B cell (primary cell): ENCODE results near the gene COG1. TPM values are rescaled to one million over a fixed set of nuclear protein-coding genes. Genes with fewer than 3 reads are reported as not detected.

Experiments used
- ATAC-seq: fragments of 200-7000 bp; cut with Tn5 transposase; one replicate; pipeline ENCODE4 v1.10.0; 2021; ENCODE audit warnings: low read depth, mild to moderate bottlenecking, moderate number of reproducible peaks, moderate library complexity
- CTCF ChIA-PET: fragments of 350-600 bp; sonication (Branson Sonifier 250); formaldehyde crosslinking; loops from one replicate; lab custom pipeline; 2021; ENCODE audit warnings: antibody characterized with exemption, inconsistent platforms; lab: Charles Lee
- POLR2A ChIA-PET: fragments of 350-600 bp; sonication (Branson Sonifier 250); formaldehyde crosslinking; loops from one replicate; lab custom pipeline; 2021; ENCODE audit warnings: antibody characterized with exemption; lab: Charles Lee
- DNase-seq: peaks from one replicate; pipeline ENCODE4 v3.0.0; 2013
- H2AFZ ChIP-seq: 2 replicates; pipeline ENCODE4 v1.6.1; 2012; ENCODE audit warnings: mild to moderate bottlenecking, low read depth, low read length; ENCODE audit not compliant: insufficient read depth, poor library complexity, severe bottlenecking
- H3K27ac ChIP-seq, 2 donors: 1 replicate in 1 of 2; 2 replicates in 1 of 2; pipeline ENCODE4 v1.5.1; 2012 to 2013; ENCODE audit warnings: low read length in 2 of 2, mild to moderate bottlenecking in 2 of 2, moderate library complexity in 1 of 2
- H3K27me3 ChIP-seq, 4 experiments: fragments of 200-600 bp in 1 of 4; sonication (generic) in 1 of 4; replicated peaks in 1 of 4; 1 replicate in 2 of 4; 2 replicates in 2 of 4; pipeline versions ENCODE4 v1.6.1 to v1.7.0; 2013 to 2016; ENCODE audit warnings: low read length in 3 of 4, mild to moderate bottlenecking in 2 of 4, mixed read lengths in 1 of 4, moderate library complexity in 1 of 4; ENCODE audit not compliant: insufficient read depth in 4 of 4, control insufficient read depth in 3 of 4; ENCODE audit errors: control extremely low read depth in 1 of 4
- H3K36me3 ChIP-seq, 2 experiments: replicated peaks in 1 of 2; 1 replicate in 1 of 2; 2 replicates in 1 of 2; pipeline versions ENCODE4 v1.6.1 to v1.7.1; 2013; ENCODE audit warnings: low read length in 1 of 2; ENCODE audit not compliant: insufficient read depth in 2 of 2, control insufficient read depth in 1 of 2; ENCODE audit errors: control extremely low read depth in 1 of 2, extremely low read depth in 1 of 2
- H3K4me1 ChIP-seq, 2 donors: fragments of 200-600 bp in 1 of 2; sonication (generic) in 1 of 2; 1 replicate in 1 of 2; 2 replicates in 1 of 2; pipeline versions ENCODE4 v1.5.1 to v1.6.1; 2013 to 2017; ENCODE audit warnings: low read length in 2 of 2; ENCODE audit not compliant: control insufficient read depth in 2 of 2, insufficient read depth in 2 of 2
- H3K4me2 ChIP-seq: replicated peaks from 2 replicates; pipeline ENCODE3; 2012; ENCODE audit warnings: mild to moderate bottlenecking, low read depth, low read length; ENCODE audit not compliant: poor library complexity, severe bottlenecking
- H3K4me3 ChIP-seq, 5 experiments: fragments of 200-600 bp in 1 of 5; sonication (generic) in 1 of 5; 1 replicate in 3 of 5; 2 replicates in 2 of 5; pipeline versions ENCODE4 v1.5.1 to v1.7.0; 2011 to 2016; ENCODE audit warnings: low read length in 4 of 5, mild to moderate bottlenecking in 4 of 5, low read depth in 2 of 5, control low read depth in 1 of 5, moderate library complexity in 1 of 5; ENCODE audit not compliant: insufficient read depth in 1 of 5; ENCODE audit errors: control extremely low read depth in 1 of 5, extremely low read depth in 1 of 5
- H3K79me2 ChIP-seq: fragments of 200-600 bp; sonication (generic); one replicate; pipeline ENCODE4 v1.6.0; 2016; ENCODE audit warnings: low read length; ENCODE audit not compliant: control insufficient read depth, insufficient read depth
- H3K9ac ChIP-seq: fragments of 200-600 bp; sonication (generic); 2 replicates; pipeline ENCODE4 v1.6.1; 2017; ENCODE audit warnings: mild to moderate bottlenecking, low read length, moderate library complexity
- H3K9me3 ChIP-seq, 3 donors: one replicate each; pipeline versions ENCODE4 v1.6.1 to v1.7.1; 2013; ENCODE audit warnings: low read length in 2 of 3; ENCODE audit not compliant: control insufficient read depth in 2 of 3, insufficient read depth in 1 of 3; ENCODE audit errors: control extremely low read depth in 1 of 3
- H4K20me1 ChIP-seq: 2 replicates; pipeline ENCODE4 v1.6.0; 2012; ENCODE audit warnings: mild to moderate bottlenecking, low read length; ENCODE audit not compliant: insufficient read depth, control insufficient read depth, poor library complexity, severe bottlenecking
- H3K27ac Mint-ChIP-seq: one replicate; pipeline ENCODE4 v1.8.0; 2021; ENCODE audit warnings: mixed read lengths
- H3K27me3 Mint-ChIP-seq: one replicate; pipeline ENCODE4 v1.8.0; 2021; ENCODE audit warnings: mixed read lengths
- H3K4me1 Mint-ChIP-seq: one replicate; pipeline ENCODE4 v1.8.0; 2021; ENCODE audit warnings: mixed read lengths
- H3K4me3 Mint-ChIP-seq: one replicate; pipeline ENCODE4 v1.8.0; 2021; ENCODE audit warnings: mixed read lengths
- H3K9me3 Mint-ChIP-seq: one replicate; pipeline ENCODE4 v1.8.0; 2022; ENCODE audit warnings: mixed read lengths; ENCODE audit not compliant: insufficient read depth
- EZH2 ChIP-seq: IDR thresholded peaks from 2 replicates; pipeline ENCODE4 v1.6.1; 2012; ENCODE audit warnings: borderline replicate concordance, low read depth, mild to moderate bottlenecking, moderate library complexity, low read length; ENCODE audit not compliant: insufficient read depth, poor library complexity, severe bottlenecking
- WGBS: methylation state at CpG from one replicate; pipeline ENCODE4 v1.1.5; 2013; ENCODE audit warnings: missing lambda C conversion rate; ENCODE audit not compliant: insufficient coverage; 5-methylcytosine and 5-hydroxymethylcytosine counted together
- intact Hi-C: fragments of 100-400 bp; cut with micrococcal nuclease; formaldehyde crosslinking; loops from one replicate; pipeline ENCODE4 v1.10.0; 2022
- polyA plus RNA-seq: library from polyadenylated mRNA; depleted of rRNA; stranded (reverse); fragments of >200 nt; gene quantifications from 2 replicates; pipeline ENCODE4 v1.2.3, GENCODE V29; 2012
- total RNA-seq, 2 donors: library from RNA; stranded (reverse); fragments of 120-200 nt in 1 of 2; gene quantifications; 1 replicate in 1 of 2; 2 replicates in 1 of 2; pipeline versions ENCODE4 v1.2.3 to v1.2.4, GENCODE V29; 2013 to 2022
- TF ChIP-seq, protein P1 (sequence below): fragments of 200-600 bp; IDR thresholded peaks from one replicate; pipeline ENCODE4 v1.8.0; 2022; ENCODE audit warnings: antibody characterized with exemption, mild to moderate bottlenecking

COG1 gene
- total and polyA plus RNA-seq, 2 donors (not counting 1 experiment from before 2014, with no cell fraction given), result 39.1 to 72.8 TPM

- peaks cover 0 to 34% (median 9%) of the 10 kb centered on the region in 4 experiments for H3K27me3 ChIP-seq
- peaks cover 39% of the 10 kb centered on the region for H3K27me3 Mint-ChIP-seq
- no CpG with 5 or more reads among the region's 2 CpGs for WGBS
- no peaks in the 10 kb centered on the region for H3K36me3 ChIP-seq
- ChIA-PET POLR2A (no interaction called here), CTCF (interaction anchor here (6.6 kb wide), 1 partner anchor 431 kb away, joined by 136 read pairs; no protein-coding TSS in a partner anchor)
- H3K79me2 ChIP-seq, result no peaks in the 10 kb centered on the region
- ATAC-seq (no peak), DNase-seq (no peak)
- TF ChIP-seq, protein P1, sequence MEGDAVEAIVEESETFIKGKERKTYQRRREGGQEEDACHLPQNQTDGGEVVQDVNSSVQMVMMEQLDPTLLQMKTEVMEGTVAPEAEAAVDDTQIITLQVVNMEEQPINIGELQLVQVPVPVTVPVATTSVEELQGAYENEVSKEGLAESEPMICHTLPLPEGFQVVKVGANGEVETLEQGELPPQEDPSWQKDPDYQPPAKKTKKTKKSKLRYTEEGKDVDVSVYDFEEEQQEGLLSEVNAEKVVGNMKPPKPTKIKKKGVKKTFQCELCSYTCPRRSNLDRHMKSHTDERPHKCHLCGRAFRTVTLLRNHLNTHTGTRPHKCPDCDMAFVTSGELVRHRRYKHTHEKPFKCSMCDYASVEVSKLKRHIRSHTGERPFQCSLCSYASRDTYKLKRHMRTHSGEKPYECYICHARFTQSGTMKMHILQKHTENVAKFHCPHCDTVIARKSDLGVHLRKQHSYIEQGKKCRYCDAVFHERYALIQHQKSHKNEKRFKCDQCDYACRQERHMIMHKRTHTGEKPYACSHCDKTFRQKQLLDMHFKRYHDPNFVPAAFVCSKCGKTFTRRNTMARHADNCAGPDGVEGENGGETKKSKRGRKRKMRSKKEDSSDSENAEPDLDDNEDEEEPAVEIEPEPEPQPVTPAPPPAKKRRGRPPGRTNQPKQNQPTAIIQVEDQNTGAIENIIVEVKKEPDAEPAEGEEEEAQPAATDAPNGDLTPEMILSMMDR, result no peak
- TF ChIP-seq EZH2, result no peak
- no peak overlapping the region for H3K4me3 Mint-ChIP-seq
- H3K4me1 ChIP-seq, result peaks cover 0 to 6% of the 10 kb centered on the region in 2 donors
- no peak overlapping the region for H3K27ac Mint-ChIP-seq
- no peak overlapping the region for H3K27ac ChIP-seq
- H4K20me1 ChIP-seq, result no peaks in the 10 kb centered on the region
- intact Hi-C loops, result loop anchor here (5.0 kb wide), 1 partner anchor 596 kb away; no protein-coding TSS in a partner anchor
- no peaks in the 10 kb centered on the region for H3K9me3 ChIP-seq
- H2AFZ ChIP-seq, result no peak overlapping the region
- H3K9ac ChIP-seq, result no peak overlapping the region
- no peak overlapping the region for H3K4me2 ChIP-seq
- H3K4me1 Mint-ChIP-seq, result peaks cover 2% of the 10 kb centered on the region
- no peak overlapping the region for H3K4me3 ChIP-seq
- no peaks in the 10 kb centered on the region for H3K9me3 Mint-ChIP-seq
Observed at GRCh38 chr17:73158133-73158532, 34.7 kb upstream of the COG1 start.

- H3K79me2 ChIP-seq, result no peaks in the 10 kb centered on the region
- DNase-seq (no peak), ATAC-seq (no peak)
- Mint-ChIP-seq H3K4me1 (peaks cover 15% of the 10 kb centered on the region), H3K27ac (no peak overlapping the region), H3K9me3 (no peaks in the 10 kb centered on the region), H3K4me3 (no peak overlapping the region), H3K27me3 (peaks cover 52% of the 10 kb centered on the region)
- no peak overlapping the region for H2AFZ ChIP-seq
- H3K9ac ChIP-seq, result no peak overlapping the region
- H3K36me3 ChIP-seq, result no peaks in the 10 kb centered on the region
- ChIA-PET POLR2A (no interaction called here), CTCF (no interaction called here)
- intact Hi-C loops, result no loop called here
- TF ChIP-seq, protein P1, result no peak
- no peak for TF ChIP-seq EZH2
- H3K27ac ChIP-seq, result no peak overlapping the region
- H3K27me3 ChIP-seq, result peaks cover 0 to 54% (median 11%) of the 10 kb centered on the region in 4 experiments
- no peaks in the 10 kb centered on the region for H4K20me1 ChIP-seq
- no peaks in the 10 kb centered on the region for H3K9me3 ChIP-seq
- 25% methylated on average over 1 of the region's 3 CpGs for WGBS
- no peak overlapping the region for H3K4me3 ChIP-seq
- H3K4me1 ChIP-seq, result peaks cover 20 to 22% of the 10 kb centered on the region in 2 donors
- H3K4me2 ChIP-seq, result no peak overlapping the region
Observed at GRCh38 chr17:73160980-73161630, 31.8 kb upstream of the COG1 start.
